Endothelial cell of umbilical vein (primary cell): ENCODE measurements around the gene FKRP. TPM values are rescaled to one million over a fixed set of nuclear protein-coding genes. Genes with fewer than 3 reads are reported as not detected.
"Not testable (repeated sequence)": the region's sequence is repeated elsewhere in the genome, so short reads cannot be mapped to it uniquely, and the experiment has no call there.

Source experiments
- BruUV-seq: library from RNA; stranded (reverse); fragments of 400-500 nt; replicated peaks from 2 replicates; lab custom pipeline; 2021; lab: Mats Ljungman, UMichigan
- CTCF ChIA-PET: fragments of 300-600, 350-600 bp; sonication (Branson Sonifier 250); formaldehyde crosslinking; loops from one replicate; lab custom pipeline; 2021; ENCODE audit warnings: antibody characterized with exemption, inconsistent platforms; lab: Charles Lee
- POLR2A ChIA-PET: fragments of 300-600, 350-600 bp; sonication (Branson Sonifier 250); formaldehyde crosslinking; loops from one replicate; lab custom pipeline; 2021; ENCODE audit warnings: antibody characterized with exemption, inconsistent platforms; lab: Charles Lee
- DNase-seq: peaks from one replicate; pipeline ENCODE4 v3.0.0-alpha.2; 2011; ENCODE audit warnings: low read depth, low spot score
- FAIRE-seq: peaks from 2 replicates; lab custom pipeline; 2011; peaks lifted over from hg19 to GRCh38; lab: Jason Lieb, UNC
- H2AFZ ChIP-seq: 2 replicates; pipeline ENCODE4 v1.6.0; 2012; ENCODE audit warnings: low read depth, low read length, control low read depth, inconsistent platforms
- H3K27ac ChIP-seq: 2 replicates; pipeline ENCODE4 v1.5.1; 2011; ENCODE audit warnings: low read depth, mild to moderate bottlenecking, control low read depth, low read length, moderate library complexity; ENCODE audit not compliant: insufficient read depth
- H3K27me3 ChIP-seq, 2 experiments: 2 replicates each; pipeline versions ENCODE4 v1.6.0 to v1.6.1; 2011; ENCODE audit warnings: low read length in 2 of 2, mixed read lengths in 1 of 2; ENCODE audit not compliant: control insufficient read depth in 2 of 2, insufficient read depth in 2 of 2
- H3K36me3 ChIP-seq, 2 experiments: 2 replicates in 1 of 2; 3 replicates in 1 of 2; pipeline ENCODE4 v1.5.1; 2011; ENCODE audit warnings: low read length in 2 of 2, mild to moderate bottlenecking in 1 of 2, moderate library complexity in 1 of 2; ENCODE audit not compliant: control insufficient read depth in 2 of 2, insufficient read depth in 2 of 2; ENCODE audit errors: extremely low read depth in 1 of 2
- H3K4me1 ChIP-seq: 3 replicates; pipeline ENCODE4 v1.5.1; 2011; ENCODE audit warnings: mild to moderate bottlenecking, low read length; ENCODE audit not compliant: control insufficient read depth, insufficient read depth; ENCODE audit errors: extremely low read depth
- H3K4me2 ChIP-seq: 2 replicates; pipeline ENCODE4 v1.6.1; 2011; ENCODE audit warnings: low read length, control low read depth, mixed read lengths; ENCODE audit not compliant: insufficient read depth
- H3K4me3 ChIP-seq, 3 experiments: fragments of 200-600 bp in 1 of 3; sonication (generic), shearing (Covaris generic) in 1 of 3; replicated peaks in 1 of 3; 2 replicates each; pipeline ENCODE4 v1.5.1; 2011 to 2016; ENCODE audit warnings: control low read depth in 3 of 3, low read length in 3 of 3, mild to moderate bottlenecking in 2 of 3, inconsistent platforms in 1 of 3, low read depth in 1 of 3, moderate library complexity in 1 of 3; ENCODE audit not compliant: insufficient read depth in 1 of 3
- H3K79me2 ChIP-seq: 2 replicates; pipeline ENCODE4 v1.6.0; 2012; ENCODE audit warnings: low read length, inconsistent platforms; ENCODE audit not compliant: control insufficient read depth, insufficient read depth
- H3K9ac ChIP-seq: replicated peaks from 2 replicates; pipeline ENCODE3; 2011; ENCODE audit warnings: low read length, control low read depth; ENCODE audit not compliant: insufficient read depth; ENCODE audit errors: extremely low read depth
- H3K9me1 ChIP-seq: replicated peaks from 3 replicates; pipeline ENCODE4 v1.6.0; 2011; ENCODE audit warnings: mild to moderate bottlenecking, low read length; ENCODE audit not compliant: control insufficient read depth, insufficient read depth; ENCODE audit errors: extremely low read depth
- H3K9me3 ChIP-seq: replicated peaks from 2 replicates; pipeline ENCODE4 v1.5.1; 2012; ENCODE audit warnings: low read length, inconsistent platforms; ENCODE audit not compliant: control insufficient read depth, insufficient read depth
- H4K20me1 ChIP-seq: replicated peaks from 2 replicates; pipeline ENCODE3; 2011; ENCODE audit warnings: mild to moderate bottlenecking, low read length; ENCODE audit not compliant: control insufficient read depth, insufficient read depth; ENCODE audit errors: extremely low read depth
- CTCF ChIP-seq, 2 donors: IDR thresholded peaks; 1 replicate in 1 of 2; 2 replicates in 1 of 2; pipeline ENCODE4 v1.5.1; 2011; ENCODE audit warnings: low read length in 2 of 2, mild to moderate bottlenecking in 2 of 2, moderate library complexity in 2 of 2, control low read depth in 1 of 2, inconsistent platforms in 1 of 2, low read depth in 1 of 2; ENCODE audit not compliant: insufficient read depth in 1 of 2; ENCODE audit errors: extremely low read depth in 1 of 2
- EZH2 ChIP-seq: IDR thresholded peaks from 2 replicates; pipeline ENCODE4 v1.6.1; 2012; ENCODE audit warnings: borderline replicate concordance, low read depth, mild to moderate bottlenecking, moderate library complexity, low read length, inconsistent platforms; ENCODE audit not compliant: severe bottlenecking
- FOS ChIP-seq: IDR thresholded peaks from 2 replicates; pipeline ENCODE4 v1.6.1; 2011; ENCODE audit warnings: mild to moderate bottlenecking, low read length, moderate library complexity, borderline replicate concordance; ENCODE audit not compliant: insufficient read depth
- GATA2 ChIP-seq: IDR thresholded peaks from 2 replicates; pipeline ENCODE4 v1.7.0; 2011; ENCODE audit warnings: low read depth, mild to moderate bottlenecking, moderate library complexity, mixed read lengths, low read length; ENCODE audit not compliant: insufficient read length, insufficient read depth
- JUN ChIP-seq: IDR thresholded peaks from 2 replicates; pipeline ENCODE4 v1.6.1; 2011; ENCODE audit warnings: borderline replicate concordance, low read depth; ENCODE audit not compliant: insufficient read length, insufficient read depth
- MAX ChIP-seq: IDR thresholded peaks from 2 replicates; pipeline ENCODE4 v1.6.1; 2011; ENCODE audit not compliant: insufficient read depth, insufficient read length
- MYC ChIP-seq: IDR thresholded peaks from one replicate; pipeline ENCODE4 v1.6.1; 2011; ENCODE audit warnings: mild to moderate bottlenecking, low read depth, low read length
- POLR2A ChIP-seq: IDR thresholded peaks from 2 replicates; pipeline ENCODE4 v1.6.1; 2012; ENCODE audit warnings: low read depth, mild to moderate bottlenecking, control low read depth, low read length
- POLR2AphosphoS5 ChIP-seq: IDR thresholded peaks from 2 replicates; pipeline ENCODE4 v1.6.1; 2012; ENCODE audit warnings: low read depth, mild to moderate bottlenecking, control low read depth, low read length, moderate library complexity; ENCODE audit not compliant: insufficient read depth
- dilution Hi-C: fragments of 300-500 bp; cut with MboI; formaldehyde crosslinking; loops from one replicate; pipeline ENCODE4 v1.15.0; 2019; ENCODE audit warnings: low sequenced_read_pairs; ENCODE audit not compliant: extremely low pct_ligation_motif_present
- intact Hi-C: fragments of 100-400 bp; cut with micrococcal nuclease; formaldehyde crosslinking; loops from one replicate; pipeline ENCODE4 v1.10.0; 2022
- polyA plus RNA-seq, 4 experiments: library from polyadenylated mRNA; depleted of rRNA in 3 of 4; stranded (reverse) in 3 of 4; unstranded in 1 of 4; fragments of >200 nt; gene quantifications; 2 replicates each; pipeline versions ENCODE4 v1.2.1 to v1.2.3, GENCODE V29; 2011 to 2012; ENCODE audit warnings: missing spikeins in 1 of 4
- total RNA-seq: library from RNA; stranded (reverse); gene quantifications from 2 replicates; pipeline ENCODE4 v1.2.3, GENCODE V29; 2021

FKRP gene
- total and polyA plus RNA-seq, 2 donors (not counting 3 experiments of a cell fraction or from before 2014, with no cell fraction given) = 31.5 to 32.8 TPM

GRCh38 chr19:46760363-46760762 lies 14.5 kb downstream of the FKRP start:
- Histone ChIP-seq H3K9me1 (no peaks in the 10 kb centered on the region), H4K20me1 (no peaks in the 10 kb centered on the region), H3K4me2 (no peak overlapping the region), H3K79me2 (no peaks in the 10 kb centered on the region), H2AFZ (no peak overlapping the region), H3K9ac (no peak overlapping the region), H3K4me3 (no peak overlapping the region), H3K4me1 (peaks cover 19% of the 10 kb centered on the region), H3K27ac (no peak overlapping the region), H3K36me3 (peaks cover 0 to 2% of the 10 kb centered on the region in 2 experiments), H3K27me3 (no peaks in the 10 kb centered on the region), H3K9me3 (no peaks in the 10 kb centered on the region)
- dilution Hi-C loops (no loop called here), intact Hi-C loops (no loop called here)
- FAIRE-seq (no peak), DNase-seq (no peak)
- BruUV-seq = no TSS peak
- TF ChIP-seq POLR2AphosphoS5 (no peak), FOS (no peak), EZH2 (no peak), JUN (no peak), MAX (no peak), GATA2 (no peak), MYC (no peak), CTCF (IDR thresholded peaks at IDR 0.05; ENCODE audit: extremely low read depth in 1 of 2, insufficient read depth in 1 of 2, low read depth in 1 of 2, low read length in 2 of 2) (no peak), POLR2A (no peak)
- ChIA-PET CTCF (no interaction called here), POLR2A (no interaction called here)

GRCh38 chr19:46760897-46761296 lies 15.0 kb downstream of the FKRP start:
- POLR2A ChIA-PET, FAIRE-seq, H3K27me3 ChIP-seq, dilution Hi-C loops, H3K36me3 ChIP-seq, CTCF ChIA-PET, H3K79me2 ChIP-seq, DNase-seq, intact Hi-C loops, H3K9me3 ChIP-seq, H3K9me1 ChIP-seq, H3K4me3 ChIP-seq, H4K20me1 ChIP-seq, H3K4me2 ChIP-seq, H3K9ac ChIP-seq, H3K27ac ChIP-seq, BruUV-seq, H2AFZ ChIP-seq: not testable (repeated sequence)
- H3K4me1 ChIP-seq = peaks cover 14% of the 10 kb centered on the region
